ENCODE results near the gene PCBP3.
"Not testable (repeated sequence)": the region's sequence is repeated elsewhere in the genome, so short reads cannot be mapped to it uniquely, and the experiment has no call there.

PCBP3 gene

DNA sequence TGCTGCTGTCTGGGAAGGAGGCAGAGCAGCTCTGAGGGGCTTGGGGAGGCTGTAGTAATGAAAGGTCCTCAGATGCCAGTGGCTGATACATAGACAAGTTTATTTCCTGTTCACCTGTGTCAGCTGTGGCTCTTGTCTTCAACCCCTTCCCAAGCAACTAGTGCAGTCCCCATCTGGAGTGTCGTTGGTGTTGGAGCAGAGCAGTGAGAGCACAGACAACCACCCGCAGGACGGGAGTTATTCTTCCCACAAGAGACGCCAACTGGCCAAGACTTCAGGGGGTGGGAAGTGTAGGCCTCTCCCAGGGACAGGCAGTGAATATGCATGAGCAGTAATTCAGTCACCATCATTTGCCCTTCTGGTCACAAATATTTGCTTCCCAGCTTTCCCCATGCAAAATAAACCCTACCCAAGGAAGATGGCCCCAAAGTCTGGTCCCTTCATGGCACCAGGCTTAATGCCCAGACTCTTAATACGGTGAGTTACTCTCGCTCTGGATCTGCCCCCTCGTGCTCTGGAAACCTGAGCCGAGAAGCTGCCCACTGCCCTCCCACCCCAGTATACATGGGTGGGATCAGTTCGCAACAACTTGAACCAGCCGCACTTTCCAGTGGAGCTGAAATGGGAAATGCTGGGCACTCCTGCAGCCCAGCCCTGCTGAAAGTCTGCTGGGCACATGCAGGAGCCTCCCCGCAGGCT, 184.5 kb downstream of the PCBP3 start:
- no peak for DNase-seq (ENCODE audit: low spot score)

DNA sequence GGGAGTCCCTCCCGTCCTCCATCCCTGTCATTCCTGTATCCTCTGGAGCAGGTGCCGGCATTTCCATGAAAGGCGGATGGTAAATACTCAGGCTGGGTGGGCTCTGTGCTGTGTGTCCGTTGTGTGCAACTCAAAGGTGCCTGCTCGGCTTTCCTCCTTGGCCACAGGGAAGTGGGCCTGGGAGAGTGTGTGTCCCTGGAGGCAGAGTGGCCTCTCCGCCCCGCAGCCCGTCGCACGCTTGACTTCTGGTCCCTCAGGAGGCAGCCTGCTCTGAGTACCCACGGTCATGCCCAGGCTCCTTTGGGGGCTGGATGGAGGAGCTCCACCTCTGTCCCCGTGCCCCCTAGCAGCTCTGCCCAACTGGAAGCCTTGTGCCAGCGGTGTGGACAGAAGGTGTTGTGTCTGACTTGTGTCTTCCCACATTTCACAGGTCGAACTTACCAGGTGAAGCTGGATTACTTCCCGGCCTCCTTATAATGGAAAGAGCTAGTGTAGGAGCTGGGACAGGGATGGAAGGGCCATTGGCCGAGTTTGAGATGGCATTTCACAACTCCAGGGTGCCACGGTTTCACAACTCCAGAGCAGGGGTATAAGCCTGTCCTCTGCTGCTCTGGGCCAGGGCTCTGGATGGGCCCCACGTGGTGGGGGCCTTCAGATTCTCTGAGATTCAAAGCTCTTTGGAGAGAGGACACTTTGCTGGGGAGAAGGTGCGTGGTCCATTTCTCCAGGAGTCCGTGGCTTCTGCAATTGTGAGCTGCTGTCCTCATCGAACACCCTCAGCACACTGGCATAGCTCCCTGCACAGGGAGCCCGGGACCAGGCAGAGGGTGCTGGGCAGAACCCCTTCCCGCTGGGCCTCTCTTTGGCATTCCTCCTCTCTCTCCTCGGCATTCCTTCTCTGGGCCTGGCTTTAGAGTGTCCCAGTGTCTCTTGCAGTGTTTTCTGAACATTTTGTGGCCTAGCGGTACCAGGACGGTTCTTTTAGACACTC, 185.3 kb downstream of the PCBP3 start:
- DNase-seq (ENCODE audit: low spot score): no peak

DNA sequence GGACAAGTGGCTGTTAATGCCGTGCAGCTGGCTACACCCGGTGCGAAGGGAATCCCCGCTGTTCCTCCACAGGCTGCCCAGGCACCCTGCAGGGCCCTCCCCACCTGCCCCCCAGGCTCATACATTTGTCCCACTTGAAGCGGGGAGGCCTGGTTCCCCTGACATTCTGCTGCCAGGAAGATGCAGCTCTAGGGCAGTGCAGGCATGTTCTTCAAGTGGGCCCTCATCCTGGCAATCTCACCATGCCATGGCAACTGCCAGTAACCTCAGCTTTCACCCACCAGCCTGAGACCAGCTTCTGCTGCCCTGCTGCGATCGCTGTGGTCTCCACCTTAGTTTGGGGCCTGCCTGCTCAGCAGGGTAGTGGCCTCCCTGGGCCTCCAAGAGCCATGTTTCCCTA, 186.1 kb downstream of the PCBP3 start:
- no peak for DNase-seq (ENCODE audit: low spot score)

DNA sequence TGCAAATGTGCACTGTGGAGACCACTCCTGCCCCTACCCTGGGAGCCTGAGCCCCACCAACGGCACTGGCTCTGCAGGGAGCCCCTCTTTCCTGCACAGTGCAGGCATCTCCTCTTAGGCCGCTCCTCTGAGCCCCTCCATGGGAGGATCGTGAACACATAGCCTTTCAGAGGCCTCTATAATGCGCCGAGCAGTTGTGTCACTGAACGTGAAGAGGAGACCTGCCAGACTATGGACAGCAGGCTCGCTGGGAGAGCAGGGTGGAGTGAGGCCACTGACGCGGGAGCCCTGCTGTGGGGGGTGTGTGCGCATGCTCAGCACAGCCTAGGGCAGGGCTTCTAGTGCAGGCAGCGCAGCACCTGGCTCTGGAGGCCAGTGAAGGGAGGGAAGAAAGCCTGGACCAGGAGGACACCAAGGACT, 186.7 kb downstream of the PCBP3 start:
- DNase-seq (ENCODE audit: low spot score): no peak

DNA sequence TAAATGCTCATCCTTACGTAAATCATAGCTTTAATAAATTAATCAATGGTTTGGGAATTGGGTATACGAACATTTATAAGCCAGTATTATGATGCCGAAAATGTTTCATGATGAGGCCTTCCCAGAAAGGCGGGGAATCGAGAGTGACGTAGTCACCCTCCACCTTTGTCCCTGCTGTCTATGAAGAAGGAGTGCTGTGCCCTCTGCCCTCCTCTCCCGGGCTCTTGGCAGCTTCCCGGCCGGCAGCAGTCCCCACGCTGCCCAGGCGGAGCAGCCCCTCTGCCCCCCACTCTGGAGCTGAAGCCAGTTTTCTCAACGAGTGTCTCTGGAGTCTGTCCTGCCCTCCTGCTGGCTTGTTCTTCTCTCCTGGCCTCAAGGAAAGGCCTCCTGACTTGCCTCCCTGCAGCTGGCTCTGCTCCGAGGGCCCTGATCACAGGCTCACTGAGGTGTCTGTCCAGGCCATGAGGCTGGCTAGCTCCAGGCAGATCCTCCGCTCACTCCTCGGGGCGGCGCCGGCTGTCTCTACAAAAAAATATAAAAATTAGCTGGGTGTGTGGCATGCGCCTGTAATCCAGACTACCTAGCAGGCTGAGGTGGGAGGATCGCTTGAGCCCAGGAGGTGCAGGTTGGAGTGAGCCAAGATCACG, 187.3 kb downstream of the PCBP3 start:
- no peak for DNase-seq (ENCODE audit: low spot score)

DNA sequence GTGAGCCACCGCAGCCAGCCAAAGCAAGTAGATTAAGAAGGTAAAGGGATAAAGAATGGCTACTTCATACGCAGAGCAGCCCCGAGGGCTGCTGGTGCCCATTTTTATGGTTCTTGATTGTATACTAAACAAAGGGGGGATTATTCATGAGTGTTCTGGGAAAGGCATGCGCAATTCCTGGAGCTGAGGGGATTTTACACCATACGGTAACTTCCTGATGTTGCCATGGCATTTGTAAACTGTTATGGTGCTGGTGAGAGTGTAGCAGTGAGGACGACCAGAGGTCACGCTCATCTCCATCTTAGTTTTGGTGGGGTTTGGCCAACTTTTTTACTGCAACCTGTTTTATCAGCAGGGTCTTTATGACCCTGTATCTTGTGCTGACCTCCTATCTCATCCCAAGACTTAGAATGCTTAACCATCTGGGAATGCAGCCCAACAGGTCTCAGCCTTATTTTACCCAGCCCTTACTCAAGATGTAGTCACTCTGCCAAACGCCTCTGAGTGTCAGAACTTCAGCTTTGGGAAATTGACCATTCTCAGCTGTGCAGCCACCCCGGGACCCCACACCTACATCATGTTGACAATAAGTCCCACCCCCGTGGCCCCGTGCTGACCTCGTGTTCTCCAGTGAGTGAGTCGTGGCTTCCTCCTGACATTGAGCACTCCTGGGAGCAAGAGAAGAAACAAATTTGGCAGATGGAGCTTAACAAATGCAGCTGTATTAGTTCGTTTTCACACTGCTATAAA, 188.6 kb downstream of the PCBP3 start:
- no peak for DNase-seq (ENCODE audit: low spot score)

DNA sequence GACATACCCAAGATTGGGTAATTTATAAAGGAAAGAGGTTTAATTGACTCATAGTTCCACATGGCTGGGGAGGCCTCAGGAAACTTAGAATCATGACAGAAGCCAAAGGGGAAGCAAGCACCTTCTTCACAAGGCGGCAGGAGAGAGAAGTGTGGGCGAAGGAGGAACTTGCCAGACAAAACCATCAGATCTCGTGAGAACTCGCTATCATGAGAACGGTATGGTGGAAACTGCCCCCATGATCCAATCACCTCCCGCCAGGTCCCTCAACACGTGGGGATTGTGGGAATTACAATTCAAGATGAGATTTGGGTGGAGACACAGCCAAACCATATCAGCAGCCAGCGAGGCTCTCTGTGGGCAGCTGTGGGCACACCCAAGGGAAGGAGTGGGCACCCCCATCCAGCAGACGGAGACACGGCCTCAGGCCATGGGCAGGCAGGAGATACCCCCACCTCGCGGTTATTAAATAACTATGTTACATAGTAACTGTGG, 189.3 kb downstream of the PCBP3 start:
- not testable (repeated sequence) for DNase-seq (ENCODE audit: low spot score)

DNA sequence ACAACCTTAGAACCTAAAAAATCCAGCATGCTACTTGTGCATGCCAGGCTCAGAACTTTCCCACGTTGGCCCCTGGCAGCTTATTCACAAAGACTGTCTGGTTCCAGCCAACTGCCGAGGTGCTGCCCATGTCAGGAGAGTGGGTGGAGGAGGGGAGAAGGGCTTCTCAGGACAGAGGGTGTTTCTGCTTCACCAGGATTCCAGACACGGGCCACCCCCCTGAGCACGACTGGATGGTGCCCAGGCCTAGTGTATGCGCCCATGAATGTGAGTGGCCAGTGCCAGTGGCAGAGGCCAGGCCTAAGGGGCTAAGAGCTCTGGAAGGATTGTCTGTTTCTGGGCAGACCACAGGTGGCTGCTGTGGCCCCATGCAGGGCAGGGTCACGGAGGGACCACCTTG, 189.9 kb downstream of the PCBP3 start:
- DNase-seq (ENCODE audit: low spot score): no peak

DNA sequence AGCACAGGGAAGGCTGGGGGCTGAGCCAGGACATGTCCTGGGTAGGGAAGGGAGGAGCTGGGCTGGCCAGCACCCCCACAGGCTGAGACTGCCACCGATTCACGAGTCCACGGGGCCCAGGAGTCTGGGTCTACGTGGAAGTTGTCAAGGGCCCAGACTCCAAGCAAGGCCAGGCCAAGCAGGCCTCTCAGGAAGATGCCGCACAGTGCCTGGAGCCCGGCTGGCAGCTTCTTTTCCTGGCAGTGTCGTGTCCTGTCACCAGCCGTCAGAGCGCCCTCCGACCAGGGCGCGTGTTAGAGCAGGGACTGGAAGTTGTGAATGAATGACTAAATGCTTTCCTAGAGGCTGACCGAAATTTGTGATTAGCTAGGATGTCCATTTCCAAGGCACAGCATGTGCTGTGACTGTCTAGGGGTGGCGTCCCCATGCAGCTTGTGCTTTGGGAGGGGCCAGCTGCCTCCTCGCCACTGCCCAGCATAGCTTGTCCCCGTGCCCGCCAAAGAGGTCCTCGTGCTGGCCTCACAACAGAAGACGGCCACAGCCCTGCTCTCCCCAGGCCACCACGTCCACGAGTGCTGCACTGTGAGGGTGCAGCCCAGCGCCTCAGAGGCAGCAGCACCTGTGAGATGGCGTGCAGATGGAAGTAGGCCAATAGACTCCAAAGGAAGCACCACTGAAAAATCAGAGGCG, 190.6 kb downstream of the PCBP3 start:
- no peak for DNase-seq (ENCODE audit: low spot score)

DNA sequence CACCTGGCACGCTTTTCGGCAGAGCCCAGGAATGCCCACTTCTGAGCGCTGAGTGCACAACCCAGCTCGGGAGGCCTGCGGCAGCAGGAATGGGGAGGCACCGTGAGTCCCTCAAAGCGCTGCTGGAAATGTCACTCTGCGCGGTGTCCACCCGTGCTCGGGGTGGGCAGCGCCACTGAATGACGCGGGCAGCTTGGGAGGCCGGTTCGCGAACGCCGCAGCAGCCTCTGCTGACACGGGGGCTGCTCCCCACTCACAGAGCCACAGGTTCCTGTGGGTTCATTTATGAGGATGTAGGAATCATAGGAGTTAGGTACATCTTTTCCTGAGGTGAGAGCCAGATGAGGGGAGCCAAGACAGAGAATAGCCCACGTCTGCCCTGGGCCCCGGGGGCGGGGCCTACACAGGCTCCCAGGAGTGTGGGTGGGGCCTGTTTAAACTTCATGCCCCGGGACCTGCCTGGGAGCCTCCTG, 191.3 kb downstream of the PCBP3 start:
- DNase-seq (ENCODE audit: low spot score): peak; percentile 62

DNA sequence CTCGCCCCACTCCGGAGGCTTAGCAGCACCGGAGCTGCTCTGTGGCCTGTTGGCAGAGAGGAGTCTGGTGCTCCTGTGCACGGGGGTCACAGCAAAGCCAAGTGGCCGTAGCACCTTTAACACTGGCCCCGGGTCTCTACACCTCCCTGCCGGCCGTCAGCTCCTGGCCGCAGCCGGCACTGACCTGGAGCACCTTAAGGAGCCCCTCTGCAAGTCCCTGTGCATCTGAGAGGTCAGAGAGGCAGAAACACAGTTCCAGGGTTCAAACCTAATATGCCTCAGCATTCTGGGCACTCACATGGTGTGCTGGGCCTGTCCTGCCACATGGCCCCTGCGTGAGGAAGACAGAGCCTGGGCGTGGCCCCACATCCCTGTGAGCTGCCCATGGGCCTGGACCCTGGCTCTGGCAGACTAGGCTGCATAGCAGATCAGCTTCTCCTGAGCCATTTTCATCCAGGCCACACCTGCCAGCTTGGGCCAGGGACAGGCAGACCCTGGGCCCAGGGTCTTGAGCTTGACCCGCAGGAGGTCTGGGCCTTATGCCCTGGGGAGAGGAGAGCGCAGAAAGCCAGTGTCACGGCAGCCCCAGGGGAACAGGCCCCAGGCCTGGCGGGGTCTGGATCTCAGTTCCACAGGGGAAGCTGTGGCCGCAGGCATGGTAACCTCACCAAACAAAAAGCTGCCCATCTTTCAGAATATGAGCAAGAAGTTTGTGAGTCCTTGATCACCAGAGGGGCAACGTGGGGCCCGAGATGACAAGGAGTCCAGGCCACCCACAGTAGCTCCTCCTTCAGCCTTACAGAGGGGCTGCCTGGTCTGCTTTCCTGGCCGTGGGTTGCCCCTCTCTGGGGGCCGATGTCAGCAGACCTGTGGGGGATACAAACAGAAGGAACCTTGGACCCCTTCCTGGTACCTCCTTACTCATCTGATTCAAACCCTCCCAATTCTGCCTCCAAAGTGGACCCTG, 192.1 kb downstream of the PCBP3 start:
- DNase-seq (ENCODE audit: low spot score): no peak

DNA sequence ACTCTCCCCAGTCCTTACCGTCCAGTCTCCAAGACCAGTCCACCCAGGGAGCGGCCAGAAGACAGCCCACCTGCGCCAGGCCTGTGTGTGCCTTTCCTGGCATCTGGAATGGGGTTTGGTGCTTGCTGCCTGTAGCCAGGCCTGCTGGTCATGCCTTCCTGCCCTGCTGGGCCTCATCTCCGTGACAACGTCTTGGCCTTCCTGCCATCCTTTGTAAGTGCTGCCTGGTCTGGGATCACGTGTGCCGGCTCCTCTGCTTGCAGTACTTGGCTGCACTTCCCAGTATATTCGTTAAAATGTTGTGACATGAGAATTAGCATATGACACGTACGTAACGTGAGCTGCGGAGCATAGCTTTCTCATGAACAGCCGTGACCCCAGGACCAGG, 192.7 kb downstream of the PCBP3 start:
- DNase-seq (ENCODE audit: low spot score): no peak

DNA sequence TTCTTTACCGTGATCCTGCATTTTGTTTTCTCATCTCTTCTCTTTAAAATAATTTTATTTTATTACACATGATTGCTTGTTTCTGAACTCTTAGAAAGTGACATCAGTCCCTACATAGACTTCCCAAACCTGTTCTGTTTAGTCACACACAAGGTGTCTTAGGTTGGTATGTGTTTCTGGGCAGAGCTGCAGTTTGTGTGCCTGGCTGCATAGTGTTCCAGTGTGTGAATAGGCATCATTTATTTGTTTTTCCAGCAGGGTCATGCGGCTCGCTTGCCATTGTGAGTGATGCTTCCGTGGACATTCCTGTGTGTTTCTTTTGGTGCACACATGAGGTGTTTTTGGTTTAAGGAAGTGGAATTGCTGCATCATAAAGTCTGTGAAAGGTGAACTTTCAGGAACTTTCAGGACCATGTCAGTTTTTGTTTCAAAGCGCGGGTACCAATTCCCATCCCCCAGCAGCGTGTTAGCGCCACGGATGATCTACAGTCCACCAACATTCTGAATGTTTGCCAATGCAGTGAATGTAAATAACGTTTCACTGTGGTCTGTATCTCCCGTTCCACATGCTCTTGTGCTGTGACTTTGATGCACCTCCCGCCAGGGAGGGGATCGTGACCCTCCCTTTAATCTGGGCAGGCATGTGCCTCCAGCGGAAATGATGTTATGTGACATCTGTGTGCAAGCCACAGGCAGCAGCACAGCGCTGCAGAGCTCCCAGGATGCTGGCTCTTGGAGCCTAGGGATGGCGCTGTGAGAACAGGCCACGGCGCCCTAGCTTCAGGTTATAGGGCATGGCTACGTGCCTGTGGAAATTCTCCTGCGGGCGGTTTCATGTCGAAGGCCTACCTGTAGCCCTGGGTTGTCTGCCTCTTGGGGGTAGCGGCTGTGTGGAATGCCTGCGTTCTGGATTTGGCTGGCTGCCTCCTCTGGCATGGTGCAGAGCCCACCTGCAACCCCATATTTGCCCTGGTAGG, 193.5 kb downstream of the PCBP3 start:
- DNase-seq (ENCODE audit: low spot score): no peak

DNA sequence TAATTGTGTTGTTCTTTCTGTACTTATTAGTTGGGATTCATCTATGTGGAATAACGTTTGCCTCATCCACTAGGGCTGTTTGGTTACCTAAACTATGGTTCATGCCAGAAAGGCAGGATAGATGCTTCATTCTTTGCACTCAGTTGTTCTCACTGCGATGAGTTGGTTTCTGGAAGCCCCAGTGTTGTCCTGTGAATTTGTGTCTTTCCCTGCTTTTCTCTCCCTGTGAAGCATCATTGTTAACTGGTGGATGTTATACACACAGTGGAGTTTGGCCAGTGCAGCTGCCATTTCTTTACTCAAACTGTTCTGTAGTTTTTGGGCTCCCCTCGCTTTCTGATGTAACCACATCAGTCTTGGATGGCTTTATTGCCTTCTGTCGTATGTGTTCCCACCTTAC, 194.4 kb downstream of the PCBP3 start:
- DNase-seq (ENCODE audit: low spot score): no peak

DNA sequence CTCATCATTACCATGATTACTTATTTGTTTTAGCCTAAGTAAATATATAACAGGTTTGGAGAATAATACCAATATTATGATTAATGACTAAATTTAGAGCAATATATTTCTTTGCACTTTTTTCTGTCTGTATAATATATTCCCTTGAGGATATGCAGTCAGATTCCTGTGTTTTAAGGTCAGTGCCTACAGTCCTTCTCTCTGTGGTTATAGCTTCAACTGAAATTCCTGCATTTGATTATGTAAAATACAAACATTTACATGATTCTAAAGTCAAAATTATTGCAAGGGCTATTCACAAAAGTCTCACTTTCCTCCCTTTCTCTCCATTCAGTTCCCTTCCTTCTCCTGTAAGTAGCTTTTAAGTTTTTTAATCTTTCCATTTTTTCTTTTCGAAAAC, 195.1 kb downstream of the PCBP3 start:
- no peak for DNase-seq (ENCODE audit: low spot score)

DNA sequence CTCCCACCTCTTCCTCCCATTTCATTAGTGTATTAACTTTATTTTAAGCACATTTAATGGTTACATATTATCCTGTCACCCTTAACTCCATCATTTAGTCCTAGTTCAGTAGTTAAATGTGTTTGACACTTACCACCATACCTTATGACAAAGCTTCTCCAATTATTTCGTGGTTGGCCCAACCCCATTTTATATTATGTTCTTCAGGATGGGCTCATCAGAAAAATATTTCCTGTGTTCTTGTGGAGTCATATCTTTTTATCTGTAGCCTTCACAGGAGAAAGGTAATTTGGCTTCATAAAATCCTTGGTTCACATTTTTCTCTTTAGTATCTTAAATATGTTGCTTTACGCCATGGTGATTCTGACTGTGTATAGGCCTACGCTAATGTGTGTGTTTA, 195.7 kb downstream of the PCBP3 start:
- no peak for DNase-seq (ENCODE audit: low spot score)

DNA sequence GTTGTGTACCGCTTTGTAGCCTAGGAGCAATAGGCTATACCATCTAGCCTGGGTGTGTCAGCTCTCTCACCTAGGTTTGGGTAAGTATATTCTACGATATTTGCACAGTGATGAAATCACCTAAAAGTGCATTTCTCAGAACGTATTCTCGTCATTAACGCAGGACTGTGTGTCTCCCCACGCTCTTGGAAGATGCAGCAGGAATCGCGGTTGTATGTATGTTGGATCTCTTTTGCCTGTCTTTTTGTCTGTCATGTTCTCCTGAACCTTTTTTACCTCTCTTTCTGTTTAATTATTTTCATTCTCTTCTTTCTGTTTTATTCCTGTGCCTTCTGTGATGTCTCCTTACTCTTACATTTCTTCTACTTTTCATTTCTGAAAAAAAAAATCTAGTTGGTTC, 197.5 kb downstream of the PCBP3 start:
- DNase-seq (ENCODE audit: low spot score): no peak

DNA sequence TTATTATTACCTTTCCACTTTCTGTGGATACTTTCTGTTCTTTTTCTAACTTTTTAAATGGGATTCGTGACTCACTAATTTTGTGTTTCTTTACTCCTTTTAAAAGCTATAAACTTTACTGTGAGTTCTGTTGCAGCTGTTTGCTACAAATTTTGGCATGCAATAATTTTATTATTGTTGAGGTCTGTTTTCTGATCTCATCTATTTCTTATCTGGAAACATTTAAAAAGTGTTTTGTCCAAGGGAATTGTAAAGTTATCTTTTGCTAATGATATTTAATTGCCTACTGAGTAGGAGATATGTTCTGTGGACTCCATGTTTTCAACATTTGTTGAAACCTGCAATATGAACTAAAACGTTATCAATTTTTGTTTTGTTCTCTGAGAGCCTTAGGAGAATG, 199.9 kb downstream of the PCBP3 start:
- DNase-seq (ENCODE audit: low spot score): no peak

DNA sequence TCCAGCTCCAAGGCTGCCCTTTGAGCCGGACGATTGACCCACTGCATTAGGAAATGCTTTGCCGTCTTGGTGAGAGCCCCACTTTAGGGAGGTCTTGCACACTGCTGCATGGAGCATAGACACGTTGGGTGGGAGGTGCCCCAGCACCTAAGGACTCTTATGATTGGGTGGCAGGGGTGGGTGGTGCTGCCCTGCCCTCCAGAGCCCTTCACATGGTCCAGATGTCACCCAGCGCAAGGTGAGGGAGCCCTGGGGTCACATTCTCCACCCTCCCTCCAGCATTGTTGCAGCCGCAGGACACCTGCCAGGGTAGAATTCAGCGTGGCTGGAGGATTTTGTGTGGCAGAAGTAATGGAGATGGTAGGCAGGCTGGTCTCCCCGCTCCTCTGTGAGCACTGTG, 200.7 kb downstream of the PCBP3 start:
- DNase-seq (ENCODE audit: low spot score): no peak
